ENCODE results near the gene PIEZO1. TPM values are rescaled to one million over a fixed set of nuclear protein-coding genes. Genes with fewer than 3 reads are reported as not detected.

Gene PIEZO1
- total RNA-seq, 4 donors from 2014 or later, result 196 to 281 (median 206) TPM

DNA sequence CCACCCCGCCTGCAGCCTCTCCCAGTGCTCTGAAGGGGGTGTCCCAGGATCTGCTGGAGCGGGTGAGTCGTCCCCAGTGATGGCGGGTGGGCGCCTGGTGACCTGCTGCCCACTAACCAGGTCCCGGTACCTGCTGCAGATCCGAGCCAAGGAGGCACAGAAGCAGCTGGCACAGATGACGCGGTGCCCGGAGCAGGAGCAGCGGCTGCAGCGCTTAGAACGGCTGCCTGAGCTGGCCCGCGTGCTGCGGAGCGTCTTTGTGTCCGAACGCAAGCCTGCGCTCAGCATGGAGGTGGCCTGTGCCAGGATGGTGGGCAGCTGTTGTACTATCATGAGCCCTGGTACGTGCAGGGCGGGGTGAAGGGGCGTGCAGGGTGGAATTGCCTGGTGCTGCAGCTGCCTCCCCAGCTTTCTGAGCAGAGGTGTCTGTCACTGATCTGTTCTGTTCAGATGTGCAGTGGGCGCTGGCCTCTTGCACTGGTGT, 22.2 kb upstream of the PIEZO1 start:
- 75 to 79% methylated on average over 17 to 24 of the region's 24 CpGs for WGBS, 2 donors
- TF ChIP-seq CTCF (IDR thresholded peaks at IDR 0.05), result no peak
- TF ChIP-seq POLR2A (IDR thresholded peaks at IDR 0.05), result no peak

DNA sequence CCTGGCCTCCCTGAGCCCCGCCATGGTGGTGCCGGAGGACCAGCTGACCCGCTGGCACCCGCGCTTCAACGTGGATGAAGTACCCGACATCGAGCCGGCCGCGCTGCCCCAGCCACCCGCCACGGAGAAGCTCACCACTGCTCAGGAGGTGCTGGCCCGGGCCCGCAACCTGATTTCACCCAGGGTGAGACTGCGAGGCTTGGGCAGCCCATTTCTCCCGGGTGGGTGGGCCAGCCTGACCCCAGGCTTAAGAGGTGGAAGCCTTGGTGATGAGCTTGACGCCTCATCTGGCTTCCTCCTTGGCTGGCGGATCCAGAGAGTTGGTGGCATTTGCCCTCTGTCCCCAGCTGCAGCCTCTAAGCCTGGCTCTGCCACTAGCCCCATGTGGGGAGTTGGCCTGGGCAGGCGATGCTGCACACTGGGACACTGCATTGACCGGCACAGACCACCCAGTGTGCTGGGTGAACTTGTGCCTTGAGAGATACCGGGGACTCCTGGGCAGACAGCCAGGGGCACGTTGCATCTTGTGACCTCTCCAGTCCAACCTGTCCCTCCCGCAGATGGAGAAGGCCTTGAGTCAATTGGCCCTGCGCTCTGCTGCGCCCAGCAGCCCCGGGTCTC, 21.6 kb upstream of the PIEZO1 start:
- intact Hi-C loops (cut with DNase I; ENCODE audit: low total_unique reads), result no loop called here
- H3K4me3 ChIP-seq (ENCODE audit: low read depth, poor library complexity, severe bottlenecking), result no peak overlapping the region
- DNase-seq (ENCODE audit: low spot score in 2 of 2), result no peak
- TF ChIP-seq CTCF (IDR thresholded peaks at IDR 0.05) (no peak), POLR2A (IDR thresholded peaks at IDR 0.05) (no peak)
- 84 to 90% methylated on average over 21 to 26 of the region's 27 CpGs for WGBS, 2 donors

More for the DNA sequence above, 22.2 kb upstream of the PIEZO1 start:
- DNase-seq (ENCODE audit: low spot score in 2 of 2), result no peak
- intact Hi-C loops (cut with DNase I; ENCODE audit: low total_unique reads), result no loop called here
- no peak overlapping the region for H3K4me3 ChIP-seq (ENCODE audit: low read depth, poor library complexity, severe bottlenecking)

- TF ChIP-seq CTCF (IDR thresholded peaks at IDR 0.05) (no peak), POLR2A (IDR thresholded peaks at IDR 0.05) (no peak)
- intact Hi-C loops (cut with DNase I; ENCODE audit: low total_unique reads), result no loop called here
- WGBS, 2 donors, result 86 to 94% methylated on average over 5 to 11 of the region's 21 CpGs
- no peak overlapping the region for H3K4me3 ChIP-seq (ENCODE audit: low read depth, poor library complexity, severe bottlenecking)
- no peak for DNase-seq (ENCODE audit: low spot score in 2 of 2)
These were observed 20.9 kb upstream of the PIEZO1 start for GRCh38 chr16:88805887-88806393.

DNA sequence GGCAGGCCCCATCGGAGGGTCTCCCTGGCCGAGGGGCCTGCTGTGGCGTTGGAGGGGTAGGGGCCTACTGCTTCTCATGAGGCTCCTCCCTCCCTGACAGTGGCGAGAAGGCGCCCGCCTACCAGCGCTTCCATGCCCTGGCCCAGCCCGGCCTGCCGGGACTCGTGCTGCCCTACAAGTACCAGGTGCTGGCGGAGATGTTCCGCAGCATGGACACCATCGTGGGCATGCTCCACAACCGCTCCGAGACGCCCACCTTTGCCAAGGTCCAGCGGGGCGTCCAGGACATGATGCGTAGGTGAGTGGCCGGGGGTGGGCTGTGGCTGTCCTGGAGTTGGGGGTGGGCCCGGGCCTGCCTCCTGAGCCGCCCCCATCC, 20.3 kb upstream of the PIEZO1 start:
- DNase-seq (ENCODE audit: low spot score in 2 of 2), result peak in 1 of 2 donors; percentile 85
- no peak for TF ChIP-seq POLR2A (IDR thresholded peaks at IDR 0.05)
- TF ChIP-seq CTCF (IDR thresholded peaks at IDR 0.05), result no peak
- no peak overlapping the region for H3K4me3 ChIP-seq (ENCODE audit: low read depth, poor library complexity, severe bottlenecking)
- 59 to 83% methylated on average over 6 to 18 of the region's 22 CpGs for WGBS, 2 donors
- intact Hi-C loops (cut with DNase I; ENCODE audit: low total_unique reads), result no loop called here

DNA sequence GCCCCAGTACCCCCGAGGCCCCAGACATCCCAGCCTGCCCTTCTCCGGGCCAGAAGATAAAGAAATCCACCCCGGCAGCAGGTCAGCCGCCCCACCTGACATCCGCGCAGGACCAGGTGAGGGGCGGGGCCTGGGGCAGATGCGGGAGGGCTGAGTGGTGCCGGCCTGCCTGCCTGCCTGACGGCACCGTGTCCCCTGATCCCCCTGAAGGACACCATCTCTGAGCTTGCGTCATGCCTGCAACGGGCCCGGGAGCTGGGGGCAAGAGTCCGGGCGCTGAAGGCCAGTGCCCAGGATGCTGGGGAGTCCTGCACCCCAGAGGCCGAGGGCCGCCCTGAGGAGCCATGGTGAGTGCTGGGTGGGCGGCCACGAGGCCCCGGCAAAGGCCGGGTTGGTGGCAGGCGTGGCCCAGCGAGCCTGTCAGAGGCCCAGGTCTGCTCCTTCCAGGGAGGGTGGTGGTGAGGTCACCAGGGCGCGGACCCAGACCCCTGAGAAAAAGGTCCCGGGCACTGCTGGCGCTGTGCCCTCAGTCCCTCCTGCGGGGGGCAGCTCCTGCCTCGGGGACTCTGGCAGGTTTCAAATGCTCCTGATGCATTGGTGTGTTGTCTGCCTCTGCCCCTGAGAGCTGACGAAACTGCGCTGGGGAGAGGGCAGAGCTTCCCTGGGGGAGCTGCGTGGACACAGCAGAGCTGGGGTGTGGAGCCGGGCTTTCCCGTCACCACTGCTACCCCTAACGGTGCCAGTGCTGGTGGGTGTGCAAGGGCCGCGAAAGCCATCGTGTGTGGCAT, 19.7 kb upstream of the PIEZO1 start:
- intact Hi-C loops (cut with DNase I; ENCODE audit: low total_unique reads), result no loop called here
- DNase-seq (ENCODE audit: low spot score in 2 of 2), result peak in 1 of 2 donors; percentile 87
- H3K4me3 ChIP-seq (ENCODE audit: low read depth, poor library complexity, severe bottlenecking), result no peak overlapping the region
- WGBS, 2 donors, result 21 to 33% methylated on average over 26 to 30 of the region's 39 CpGs
- TF ChIP-seq CTCF (IDR thresholded peaks at IDR 0.05) (no peak), POLR2A (IDR thresholded peaks at IDR 0.05) (no peak)

All from lower leg skin (tissue), 4 donors.